Nephron progenitor cell (in vitro differentiated cells): Measurements from ENCODE around the gene H2AZ1.

Experiments used
- DNase-seq: peaks from one replicate; pipeline ENCODE4 v3.0.0; 2021
- H3K27ac Mint-ChIP-seq: 2 replicates; pipeline ENCODE4 v1.8.0; 2021; ENCODE audit warnings: mild to moderate bottlenecking, moderate library complexity, mixed read lengths
- H3K27me3 Mint-ChIP-seq: 2 replicates; pipeline ENCODE4 v1.8.0; 2021; ENCODE audit warnings: mild to moderate bottlenecking, low read depth, mixed read lengths; ENCODE audit not compliant: poor library complexity
- H3K36me3 Mint-ChIP-seq: 2 replicates; pipeline ENCODE4 v1.8.0; 2021; ENCODE audit warnings: low read depth, mixed read lengths
- H3K4me1 Mint-ChIP-seq: 2 replicates; pipeline ENCODE4 v1.8.0; 2021; ENCODE audit warnings: mixed read lengths
- H3K4me3 Mint-ChIP-seq: 2 replicates; pipeline ENCODE4 v1.8.0; 2021; ENCODE audit warnings: mild to moderate bottlenecking, moderate library complexity, mixed read lengths
- H3K9me3 Mint-ChIP-seq: 2 replicates; pipeline ENCODE4 v1.8.0; 2021; ENCODE audit warnings: mild to moderate bottlenecking, moderate library complexity, mixed read lengths
- CTCF ChIP-seq: fragments of 200-600 bp; sonication (generic); IDR thresholded peaks from 2 replicates; pipeline ENCODE4 v1.5.0; 2021; ENCODE audit warnings: antibody characterized with exemption

The H2AZ1 gene

GRCh38 chr4:99983289-99983943 is 33.3 kb upstream of the H2AZ1 start:
- H3K9me3 Mint-ChIP-seq = no peaks in the 10 kb centered on the region
- H3K36me3 Mint-ChIP-seq = no peaks in the 10 kb centered on the region
- TF ChIP-seq CTCF = no peak
- no peak overlapping the region for H3K4me3 Mint-ChIP-seq
- H3K4me1 Mint-ChIP-seq = no peaks in the 10 kb centered on the region
- no peaks in the 10 kb centered on the region for H3K27me3 Mint-ChIP-seq
- no peak overlapping the region for H3K27ac Mint-ChIP-seq
- DNase-seq = no peak

GRCh38 chr4:99979872-99980271 is 29.8 kb upstream of the H2AZ1 start:
- Mint-ChIP-seq H3K27me3 (no peaks in the 10 kb centered on the region), H3K4me1 (no peaks in the 10 kb centered on the region), H3K27ac (no peak overlapping the region), H3K36me3 (no peaks in the 10 kb centered on the region), H3K4me3 (no peak overlapping the region), H3K9me3 (no peaks in the 10 kb centered on the region)
- no peak for DNase-seq
- no peak for TF ChIP-seq CTCF

GRCh38 chr4:99971453-99972111 is 21.5 kb upstream of the H2AZ1 start:
- no peak for DNase-seq
- TF ChIP-seq CTCF = no peak
- Mint-ChIP-seq H3K9me3 (no peaks in the 10 kb centered on the region), H3K27ac (no peak overlapping the region), H3K4me3 (no peak overlapping the region), H3K27me3 (peaks cover 6% of the 10 kb centered on the region), H3K4me1 (no peaks in the 10 kb centered on the region), H3K36me3 (no peaks in the 10 kb centered on the region)

GRCh38 chr4:99968330-99968729 is 18.3 kb upstream of the H2AZ1 start:
- Mint-ChIP-seq H3K27me3 (peaks cover 6% of the 10 kb centered on the region), H3K27ac (no peak overlapping the region), H3K4me1 (no peaks in the 10 kb centered on the region), H3K9me3 (no peaks in the 10 kb centered on the region), H3K36me3 (no peaks in the 10 kb centered on the region), H3K4me3 (no peak overlapping the region)
- no peak for DNase-seq
- TF ChIP-seq CTCF = no peak

GRCh38 chr4:99966692-99967091 is 16.6 kb upstream of the H2AZ1 start:
- Mint-ChIP-seq H3K27ac (no peak overlapping the region), H3K9me3 (no peaks in the 10 kb centered on the region), H3K36me3 (no peaks in the 10 kb centered on the region), H3K4me3 (no peak overlapping the region), H3K4me1 (no peaks in the 10 kb centered on the region), H3K27me3 (peaks cover 5% of the 10 kb centered on the region)
- no peak for TF ChIP-seq CTCF
- DNase-seq = no peak
